ENCODE data around the gene ENTPD6.

ENTPD6 gene

DNA sequence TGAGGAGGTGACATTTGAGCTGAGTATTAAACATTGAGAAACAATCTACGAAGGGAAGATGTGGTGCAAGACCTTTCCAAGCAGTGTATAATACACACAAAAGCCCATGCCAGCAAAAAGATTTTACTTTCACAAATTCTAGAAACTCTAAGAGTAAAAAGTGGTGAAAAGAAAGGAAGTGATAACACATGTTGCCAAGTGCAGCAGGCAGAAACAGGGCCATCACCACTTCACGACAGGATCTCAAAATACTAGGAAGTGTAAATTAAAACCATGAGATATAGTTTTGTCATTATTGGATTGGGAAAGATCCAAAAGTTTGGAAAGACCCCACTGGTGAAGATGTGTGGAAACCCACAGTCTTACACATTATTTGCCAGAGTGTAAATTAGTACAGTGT lies 1.7 kb upstream of the ENTPD6 start:
- TF ChIP-seq TAF1 (IDR thresholded peaks at IDR 0.05; ENCODE audit: borderline replicate concordance, low read depth, low read length) (no peak), POLR2A (IDR thresholded peaks at IDR 0.05; ENCODE audit: low read depth, low read length) (no peak), POLR2AphosphoS5 (IDR thresholded peaks at IDR 0.05; ENCODE audit: low read depth, low read length) (no peak)
- FAIRE-seq (no peak), DNase-seq (ENCODE audit: insufficient read length) (no peak)

DNA sequence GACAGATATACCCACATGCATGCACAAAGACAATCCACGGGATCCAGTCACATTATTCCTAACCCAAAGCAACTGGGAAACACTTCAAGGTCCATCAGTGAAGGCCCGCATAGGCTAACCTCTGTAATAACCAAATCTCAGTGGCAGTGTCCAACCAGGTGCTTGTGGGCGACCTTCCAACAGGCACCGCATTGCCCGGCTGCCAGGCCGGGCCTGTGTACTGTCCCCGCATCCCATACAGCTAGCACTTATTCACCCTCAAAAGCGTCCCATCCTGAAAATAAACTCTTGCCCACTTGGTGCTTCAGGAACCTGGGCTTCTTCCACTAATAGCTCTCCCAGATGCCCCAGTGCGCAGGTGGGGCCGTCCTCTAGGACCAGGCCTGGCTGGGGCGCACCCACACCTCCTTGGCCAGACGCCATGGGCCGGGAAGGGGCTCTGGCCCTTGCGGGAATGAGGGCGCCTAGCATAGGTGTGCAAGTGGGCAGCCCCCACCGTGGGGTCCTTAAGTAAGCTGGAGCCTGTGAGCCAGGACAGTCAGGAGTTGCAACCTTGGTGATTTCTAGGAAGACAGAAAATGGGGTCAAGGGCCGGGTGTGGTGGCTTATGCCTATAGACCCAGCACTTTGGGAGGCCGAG lies 1.1 kb upstream of the ENTPD6 start:
- no peak for DNase-seq (ENCODE audit: insufficient read length)
- TF ChIP-seq TAF1 (IDR thresholded peaks at IDR 0.05; ENCODE audit: borderline replicate concordance, low read depth, low read length): no peak
- TF ChIP-seq POLR2A (IDR thresholded peaks at IDR 0.05; ENCODE audit: low read depth, low read length): no peak
- no peak for TF ChIP-seq POLR2AphosphoS5 (IDR thresholded peaks at IDR 0.05; ENCODE audit: low read depth, low read length)
- no peak for FAIRE-seq

DNA sequence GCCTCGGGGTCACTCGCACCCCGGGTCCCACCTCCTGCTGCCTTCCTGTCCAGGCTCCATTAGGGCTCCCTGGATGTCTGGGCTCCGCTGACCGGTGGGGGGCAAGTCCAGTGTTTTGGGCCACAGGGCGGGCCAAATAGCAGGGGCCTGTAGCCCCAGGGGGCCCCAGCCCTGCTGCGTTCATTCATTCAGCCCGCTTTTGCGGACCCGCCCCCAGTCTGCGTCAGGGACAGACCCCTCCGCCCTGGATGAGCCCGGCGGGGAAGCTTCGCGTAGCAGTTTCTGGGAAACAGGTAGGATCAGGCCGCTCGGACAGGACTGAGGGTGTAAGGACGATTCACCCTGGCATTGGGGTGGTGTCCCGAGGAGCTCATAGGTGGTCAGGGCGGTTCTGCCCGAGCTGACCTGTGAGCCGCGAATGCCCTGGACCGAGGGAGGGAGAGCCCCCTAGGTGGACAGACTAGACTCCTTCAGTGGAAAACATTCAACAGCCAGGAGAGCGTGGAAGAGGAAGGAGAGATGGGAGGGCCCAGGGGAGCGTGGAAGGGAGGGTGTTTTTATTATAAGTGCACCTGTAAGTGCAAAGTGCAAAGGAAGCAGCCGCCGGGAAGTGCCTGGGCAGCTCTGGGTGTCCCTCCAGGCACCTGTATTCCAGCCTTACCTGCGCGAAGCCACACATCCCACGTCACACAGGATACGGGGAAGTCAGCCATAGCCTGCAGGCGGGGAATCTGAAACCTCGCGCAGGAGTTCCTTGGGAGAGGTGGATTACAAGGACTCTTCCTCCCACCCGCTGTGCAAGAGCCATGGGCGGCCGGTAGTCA lies 662 bp downstream of the ENTPD6 start:
- DNase-seq (ENCODE audit: insufficient read length) (no peak), FAIRE-seq (no peak)
- TF ChIP-seq TAF1 (IDR thresholded peaks at IDR 0.05; ENCODE audit: borderline replicate concordance, low read depth, low read length): no peak
- no peak for TF ChIP-seq POLR2A (IDR thresholded peaks at IDR 0.05; ENCODE audit: low read depth, low read length)
- no peak for TF ChIP-seq POLR2AphosphoS5 (IDR thresholded peaks at IDR 0.05; ENCODE audit: low read depth, low read length)

DNA sequence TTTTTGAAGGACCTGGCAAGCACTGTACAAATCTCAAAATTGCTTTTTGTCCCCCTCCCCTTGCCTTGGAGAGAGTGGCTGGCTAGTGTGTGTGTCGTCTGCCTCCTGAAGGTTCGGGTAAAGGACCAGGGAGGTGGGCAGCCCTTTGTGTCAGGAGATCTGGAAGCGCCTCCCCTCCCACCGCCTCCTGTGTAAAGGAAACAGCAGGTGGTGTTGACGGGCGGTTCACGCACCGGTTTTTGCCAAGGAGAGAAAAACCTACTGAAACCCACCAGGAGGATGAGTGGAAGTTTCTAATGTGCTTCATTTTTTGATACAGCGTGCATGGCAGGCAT lies 1.2 kb downstream of the ENTPD6 start:
- FAIRE-seq: no peak
- TF ChIP-seq POLR2A (IDR thresholded peaks at IDR 0.05; ENCODE audit: low read depth, low read length) (no peak), POLR2AphosphoS5 (IDR thresholded peaks at IDR 0.05; ENCODE audit: low read depth, low read length) (no peak), TAF1 (IDR thresholded peaks at IDR 0.05; ENCODE audit: borderline replicate concordance, low read depth, low read length) (no peak)
- DNase-seq (ENCODE audit: insufficient read length): no peak

DNA sequence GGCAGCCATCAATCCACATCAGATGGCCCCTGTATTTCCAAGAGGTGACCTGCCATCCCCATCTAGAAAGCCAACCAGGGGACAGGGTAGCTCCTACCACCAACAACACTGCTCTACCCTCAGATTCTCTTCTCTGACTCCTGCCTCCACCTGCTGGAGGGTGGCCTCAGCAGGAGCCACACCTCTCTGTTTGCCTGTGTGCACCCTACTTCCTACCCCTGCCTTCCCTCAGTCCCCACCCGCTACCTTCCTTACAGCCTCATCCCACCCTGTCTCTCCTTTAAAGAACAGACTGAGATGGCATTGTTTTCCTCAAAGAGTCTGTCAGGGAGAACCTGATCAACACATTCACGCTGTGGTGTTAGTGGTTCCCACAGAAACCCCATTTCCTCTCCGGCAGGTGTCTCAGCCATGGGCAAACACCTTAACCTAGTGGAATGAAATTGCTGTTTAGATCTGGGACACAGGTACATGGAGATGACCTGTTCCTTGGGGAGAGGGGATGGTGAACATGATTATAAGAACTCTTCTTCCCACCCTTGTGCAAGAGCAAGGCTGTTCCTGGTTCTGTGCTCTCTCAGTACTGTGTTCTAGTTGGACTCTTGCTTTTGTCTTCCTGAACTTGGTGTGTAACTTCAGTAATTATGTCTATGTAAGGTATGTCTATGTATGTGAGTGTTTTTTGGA lies 1.8 kb downstream of the ENTPD6 start:
- FAIRE-seq: no peak
- TF ChIP-seq TAF1 (IDR thresholded peaks at IDR 0.05; ENCODE audit: borderline replicate concordance, low read depth, low read length) (no peak), POLR2A (IDR thresholded peaks at IDR 0.05; ENCODE audit: low read depth, low read length) (no peak)
- no peak for DNase-seq (ENCODE audit: insufficient read length)

DNA sequence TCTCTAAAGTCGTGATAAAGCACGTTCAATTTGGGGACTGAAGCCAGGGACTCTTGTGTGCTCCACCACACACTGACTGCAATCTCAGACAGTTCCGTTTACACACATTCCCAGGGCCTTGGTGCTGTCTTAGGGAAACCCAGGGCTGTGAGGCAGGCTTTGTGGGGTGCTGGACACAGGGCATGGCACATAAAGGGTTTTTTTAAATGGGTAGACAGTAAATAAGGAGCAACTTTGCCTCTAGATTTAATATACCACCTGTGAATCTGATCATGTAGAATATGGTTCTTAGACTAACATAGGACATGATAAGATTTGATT lies 2.3 kb downstream of the ENTPD6 start:
- TF ChIP-seq POLR2AphosphoS5 (IDR thresholded peaks at IDR 0.05; ENCODE audit: low read depth, low read length) (no peak), POLR2A (IDR thresholded peaks at IDR 0.05; ENCODE audit: low read depth, low read length) (no peak), TAF1 (IDR thresholded peaks at IDR 0.05; ENCODE audit: borderline replicate concordance, low read depth, low read length) (no peak)
- no peak for DNase-seq (ENCODE audit: insufficient read length)
- no peak for FAIRE-seq

DNA sequence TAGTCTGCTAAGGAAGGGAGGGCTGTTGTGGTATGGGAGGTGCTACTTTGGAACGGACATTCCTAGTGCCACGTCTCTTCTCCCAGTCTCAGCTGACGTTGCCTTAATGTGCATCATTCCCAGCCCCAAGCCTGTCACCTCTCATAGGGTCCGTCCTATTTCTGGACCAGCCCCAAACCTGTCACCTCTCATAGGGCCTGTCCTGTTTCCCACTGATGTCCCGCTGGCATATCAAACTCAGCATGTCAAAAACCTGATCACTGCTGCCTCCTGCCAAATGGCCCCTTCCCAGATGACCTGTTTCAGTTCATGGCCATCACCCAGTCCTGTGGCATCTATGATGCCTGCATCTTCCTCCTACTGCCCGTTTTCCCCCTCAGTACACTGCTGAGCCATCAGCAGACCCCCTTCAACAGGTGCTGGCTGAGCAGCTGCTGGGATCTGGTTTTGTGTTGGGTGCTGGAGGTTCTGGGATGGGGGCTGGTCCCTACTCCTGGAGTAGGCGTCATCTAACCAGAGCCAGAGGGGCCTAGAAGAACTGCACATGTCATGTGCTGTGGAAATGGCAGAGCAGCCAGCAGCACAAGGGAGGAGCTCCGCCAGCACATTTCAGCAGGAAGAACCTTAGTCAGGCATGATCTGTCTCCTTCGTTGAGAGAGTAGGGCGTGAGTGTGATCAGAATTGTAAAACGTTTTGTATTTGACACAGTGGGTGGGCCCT lies 3.3 kb downstream of the ENTPD6 start:
- TF ChIP-seq POLR2A (IDR thresholded peaks at IDR 0.05; ENCODE audit: low read depth, low read length) (no peak), POLR2AphosphoS5 (IDR thresholded peaks at IDR 0.05; ENCODE audit: low read depth, low read length) (no peak), TAF1 (IDR thresholded peaks at IDR 0.05; ENCODE audit: borderline replicate concordance, low read depth, low read length) (no peak)
- DNase-seq (ENCODE audit: insufficient read length): no peak
- no peak for FAIRE-seq

DNA sequence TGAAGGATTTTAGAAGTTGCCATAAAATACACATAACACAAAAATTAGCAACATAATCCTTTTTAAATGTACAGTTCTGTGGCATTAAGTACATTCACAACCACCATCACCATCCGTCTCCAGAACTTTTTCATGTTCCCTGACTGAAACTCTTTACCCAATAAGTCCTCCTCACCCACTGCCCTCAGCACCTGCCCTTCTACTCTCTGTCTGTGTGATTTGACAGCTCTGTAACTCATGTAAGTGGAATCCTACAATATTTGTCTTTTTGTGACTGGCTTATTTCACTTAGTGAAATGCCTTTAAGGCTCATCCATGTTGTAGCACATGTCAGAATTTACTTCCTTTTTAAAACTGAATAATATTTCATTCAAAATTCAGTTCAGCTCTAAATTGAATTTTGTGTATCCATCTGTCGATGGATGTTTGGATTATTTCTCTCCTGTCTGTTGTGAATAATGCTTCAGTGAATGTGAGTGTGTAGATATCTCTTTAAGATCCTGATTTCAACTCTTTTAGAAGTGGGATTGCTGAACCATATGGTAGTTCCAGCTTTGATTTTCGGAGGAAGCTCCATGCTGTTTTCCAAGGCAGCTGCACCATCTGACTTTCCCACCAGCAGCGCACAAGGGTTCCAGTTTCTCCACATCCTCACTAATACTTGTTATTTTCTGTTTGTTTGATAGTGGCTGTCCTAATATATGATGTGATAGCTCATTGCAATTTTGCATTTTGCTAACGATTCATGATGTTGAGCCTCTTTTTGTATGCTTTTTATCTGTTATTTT lies 4.2 kb downstream of the ENTPD6 start:
- no peak for FAIRE-seq
- TF ChIP-seq POLR2AphosphoS5 (IDR thresholded peaks at IDR 0.05; ENCODE audit: low read depth, low read length): no peak
- no peak for TF ChIP-seq POLR2A (IDR thresholded peaks at IDR 0.05; ENCODE audit: low read depth, low read length)
- TF ChIP-seq TAF1 (IDR thresholded peaks at IDR 0.05; ENCODE audit: borderline replicate concordance, low read depth, low read length): no peak

DNA sequence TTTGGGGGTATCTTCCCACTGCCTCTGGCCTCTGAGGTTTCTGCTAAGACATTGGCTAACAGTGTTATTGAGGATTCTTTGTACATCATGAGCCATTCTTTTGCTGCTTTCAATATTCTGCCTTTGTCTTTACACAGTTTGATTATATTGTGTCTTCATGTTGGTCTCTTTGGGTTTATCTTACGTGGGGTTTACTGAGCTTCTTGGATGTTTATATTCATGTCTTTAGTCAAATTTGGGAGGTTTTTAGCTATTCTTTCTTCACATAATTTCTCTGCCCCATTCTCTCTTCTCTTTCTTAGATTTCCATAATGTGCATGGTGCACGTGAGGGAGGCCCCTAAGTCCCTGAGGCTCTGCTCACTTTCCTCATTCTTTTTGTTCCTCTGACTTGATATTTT lies 7.6 kb downstream of the ENTPD6 start:
- TF ChIP-seq POLR2A (IDR thresholded peaks at IDR 0.05; ENCODE audit: low read depth, low read length): no peak
- TF ChIP-seq POLR2AphosphoS5 (IDR thresholded peaks at IDR 0.05; ENCODE audit: low read depth, low read length): no peak
- no peak for TF ChIP-seq TAF1 (IDR thresholded peaks at IDR 0.05; ENCODE audit: borderline replicate concordance, low read depth, low read length)
- peak; percentile 70 for FAIRE-seq
- no peak for DNase-seq (ENCODE audit: insufficient read length)

More for the DNA sequence above, 4.2 kb downstream of the ENTPD6 start:
- DNase-seq (ENCODE audit: insufficient read length): no peak

DNA sequence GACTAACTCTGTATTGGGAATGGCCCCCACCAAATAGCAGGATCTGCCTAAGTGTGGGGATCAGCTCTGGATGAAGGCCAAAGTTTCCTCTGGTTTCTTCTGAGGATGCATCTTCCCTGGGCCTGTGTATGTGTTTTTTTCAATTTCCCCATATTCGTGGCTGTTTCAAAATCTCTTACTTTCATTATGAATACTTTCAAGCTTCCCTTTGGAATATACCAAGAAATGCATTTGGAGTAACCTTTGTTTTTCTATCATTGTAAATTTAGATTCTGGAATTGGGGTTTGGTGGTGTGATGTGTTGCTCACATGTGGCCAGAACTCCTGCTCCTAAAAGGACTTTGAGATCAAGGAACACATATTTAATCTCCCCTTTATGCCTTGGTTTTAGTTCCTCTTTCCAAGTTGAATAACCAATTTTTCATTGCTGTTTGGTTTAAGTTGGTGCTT lies 8.4 kb downstream of the ENTPD6 start:
- no peak for DNase-seq (ENCODE audit: insufficient read length)
- FAIRE-seq: no peak

More for the DNA sequence above, 8.4 kb downstream of the ENTPD6 start:
- TF ChIP-seq TAF1 (IDR thresholded peaks at IDR 0.05; ENCODE audit: borderline replicate concordance, low read depth, low read length) (no peak), POLR2A (IDR thresholded peaks at IDR 0.05; ENCODE audit: low read depth, low read length) (no peak), POLR2AphosphoS5 (IDR thresholded peaks at IDR 0.05; ENCODE audit: low read depth, low read length) (no peak)
